Measurements from ENCODE around the gene SSH2. TPM values are rescaled to one million over a fixed set of nuclear protein-coding genes. Genes with fewer than 3 reads are reported as not detected.

SSH2 gene
- total RNA-seq, 1 experiment from 2014 or later, result 15.2 TPM

- in situ Hi-C loops (cut with HindIII; ENCODE audit: low pct_unique_long_range_greater_than_20kb, low sequenced_read_pairs), result no loop called here
- DNase-seq (ENCODE audit: low read depth, low spot score), result no peak
Observed at GRCh38 chr17:29645515-29646051, 284.4 kb downstream of the SSH2 start.

GRCh38 chr17:29643817-29644160 lies 286.2 kb downstream of the SSH2 start:
- in situ Hi-C loops (cut with HindIII; ENCODE audit: low pct_unique_long_range_greater_than_20kb, low sequenced_read_pairs), result no loop called here
- DNase-seq (ENCODE audit: low read depth, low spot score), result no peak

DNA sequence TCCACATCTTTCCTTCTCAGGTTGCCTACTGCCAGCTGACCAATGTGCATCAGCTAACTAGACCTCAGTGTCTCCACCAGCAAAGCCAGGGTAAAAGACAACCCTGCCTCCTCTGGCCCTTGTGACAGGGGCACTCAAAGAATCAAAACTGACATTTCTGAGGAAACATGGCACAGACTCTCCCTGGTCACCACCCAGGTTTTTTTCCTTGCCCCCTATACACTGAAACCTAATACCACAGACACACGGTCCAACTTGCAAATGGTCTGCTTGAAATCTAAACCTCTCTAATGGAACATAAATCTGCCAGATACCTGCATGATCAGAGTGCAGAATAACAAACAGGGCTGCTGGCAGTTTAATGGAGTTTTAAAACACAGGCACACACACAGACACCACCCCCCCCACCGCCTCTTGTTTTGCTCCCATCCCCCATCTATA lies 287.8 kb downstream of the SSH2 start:
- in situ Hi-C loops (cut with HindIII; ENCODE audit: low pct_unique_long_range_greater_than_20kb, low sequenced_read_pairs), result no loop called here
- DNase-seq (ENCODE audit: low read depth, low spot score), result no peak

GRCh38 chr17:29640981-29641642 lies 288.9 kb downstream of the SSH2 start:
- in situ Hi-C loops (cut with HindIII; ENCODE audit: low pct_unique_long_range_greater_than_20kb, low sequenced_read_pairs), result no loop called here
- no peak for DNase-seq (ENCODE audit: low read depth, low spot score)

GRCh38 chr17:29640413-29640812 lies 289.6 kb downstream of the SSH2 start:
- in situ Hi-C loops (cut with HindIII; ENCODE audit: low pct_unique_long_range_greater_than_20kb, low sequenced_read_pairs), result no loop called here
- no peak for DNase-seq (ENCODE audit: low read depth, low spot score)

- in situ Hi-C loops (cut with HindIII; ENCODE audit: low pct_unique_long_range_greater_than_20kb, low sequenced_read_pairs), result no loop called here
Observed at GRCh38 chr17:29633886-29634285, 296.1 kb downstream of the SSH2 start.

GRCh38 chr17:29630630-29631193 lies 299.3 kb downstream of the SSH2 start:
- no peak for DNase-seq (ENCODE audit: low read depth, low spot score)
- in situ Hi-C loops (cut with HindIII; ENCODE audit: low pct_unique_long_range_greater_than_20kb, low sequenced_read_pairs), result no loop called here

More at GRCh38 chr17:29633886-29634285, 296.1 kb downstream of the SSH2 start:
- peak; percentile 63 for DNase-seq (ENCODE audit: low read depth, low spot score)

DNA sequence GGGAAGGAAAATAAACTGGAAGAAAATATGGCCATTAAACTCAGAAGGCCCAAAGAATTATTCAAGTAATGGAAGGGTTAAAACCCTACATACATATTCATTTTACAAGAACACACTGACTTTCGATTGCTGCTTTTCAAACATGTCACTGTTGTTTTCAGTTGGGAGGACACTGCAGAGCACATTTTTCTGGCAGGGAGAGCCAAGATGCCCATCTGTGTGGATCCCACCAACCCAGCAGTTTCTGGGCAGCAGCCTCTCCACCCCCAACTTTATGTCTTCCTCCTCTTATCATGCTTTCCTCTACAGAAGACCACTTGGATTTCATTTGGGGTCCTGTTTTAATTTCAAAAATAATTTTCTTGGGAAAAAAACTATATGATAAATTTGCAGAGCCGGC lies 300.2 kb downstream of the SSH2 start:
- in situ Hi-C loops (cut with HindIII; ENCODE audit: low pct_unique_long_range_greater_than_20kb, low sequenced_read_pairs), result no loop called here
- no peak for DNase-seq (ENCODE audit: low read depth, low spot score)

DNA sequence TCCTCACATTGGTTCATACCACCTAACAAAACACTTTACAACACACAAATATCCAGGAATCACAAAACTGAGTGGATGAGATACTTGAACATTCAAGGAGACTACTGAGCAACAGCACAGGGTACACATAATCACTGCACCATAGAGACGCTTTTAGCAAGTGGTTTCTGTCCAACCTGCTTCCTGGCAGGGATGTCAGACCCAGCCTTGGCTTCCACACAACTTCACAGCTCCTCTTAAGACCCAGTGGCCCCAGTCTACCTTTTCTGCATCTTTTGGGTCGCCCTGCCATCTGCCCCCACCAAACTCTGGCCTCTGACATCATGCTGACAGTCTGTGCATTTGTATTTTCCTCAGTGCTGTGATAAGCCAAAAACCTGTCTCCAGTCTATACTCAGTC lies 301.4 kb downstream of the SSH2 start:
- in situ Hi-C loops (cut with HindIII; ENCODE audit: low pct_unique_long_range_greater_than_20kb, low sequenced_read_pairs), result no loop called here
- no peak for DNase-seq (ENCODE audit: low read depth, low spot score)

DNA sequence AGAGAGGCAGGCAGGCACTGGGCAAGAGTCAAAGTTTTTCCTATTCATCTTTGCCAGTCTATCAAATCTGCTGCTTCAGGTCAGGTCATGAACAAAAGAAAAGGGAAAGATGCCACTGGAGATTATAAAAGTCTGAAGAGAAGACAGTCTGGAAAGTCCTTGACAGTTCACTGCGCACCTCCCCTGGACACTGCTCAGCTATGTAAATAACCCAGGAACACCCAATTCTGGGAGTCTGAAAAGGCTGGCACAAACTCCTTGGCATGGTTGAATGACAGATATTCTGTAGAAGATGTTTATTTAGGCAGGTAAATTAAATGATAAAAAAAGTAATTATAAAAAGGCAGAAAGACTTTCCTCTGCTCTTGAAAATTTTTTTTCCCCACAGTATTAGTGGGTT lies 302.1 kb downstream of the SSH2 start:
- DNase-seq (ENCODE audit: low read depth, low spot score), result no peak
- in situ Hi-C loops (cut with HindIII; ENCODE audit: low pct_unique_long_range_greater_than_20kb, low sequenced_read_pairs), result no loop called here

DNA sequence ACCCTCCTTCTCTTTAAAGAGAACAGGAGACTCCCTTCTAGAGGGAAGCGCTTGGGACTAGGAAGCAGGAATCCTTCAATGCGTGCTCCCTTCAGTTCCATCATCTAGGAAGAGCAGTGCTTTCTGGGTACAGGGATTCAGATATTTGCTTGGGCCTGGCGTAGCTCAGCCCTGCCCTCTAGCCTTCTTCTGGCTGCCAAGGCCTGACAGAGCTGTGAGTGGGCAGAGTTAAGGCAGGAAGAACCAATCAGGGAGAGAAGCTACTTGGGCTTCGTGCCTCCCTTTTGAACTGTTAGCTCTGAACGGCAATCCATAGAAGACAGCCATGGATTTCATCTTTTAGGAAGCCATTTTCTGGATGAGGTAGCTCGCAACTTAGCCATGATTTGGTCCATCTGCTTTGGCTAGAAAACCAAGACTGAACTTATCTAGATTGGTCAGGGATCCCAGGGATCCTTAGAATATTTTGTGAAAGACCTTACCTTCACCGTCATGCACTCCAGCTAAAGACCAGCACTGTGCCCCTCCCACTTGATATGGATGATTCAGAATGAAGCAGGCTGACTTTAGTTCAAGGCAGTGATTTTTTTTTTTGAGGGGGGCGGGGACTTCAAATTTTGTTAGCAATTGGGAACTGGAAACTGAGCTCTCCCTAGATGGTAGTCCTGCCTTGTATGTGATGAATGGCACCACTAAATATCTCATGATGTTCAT lies 304.8 kb downstream of the SSH2 start:
- in situ Hi-C loops (cut with HindIII; ENCODE audit: low pct_unique_long_range_greater_than_20kb, low sequenced_read_pairs), result no loop called here
- peak; percentile 80 for DNase-seq (ENCODE audit: low read depth, low spot score)

DNA sequence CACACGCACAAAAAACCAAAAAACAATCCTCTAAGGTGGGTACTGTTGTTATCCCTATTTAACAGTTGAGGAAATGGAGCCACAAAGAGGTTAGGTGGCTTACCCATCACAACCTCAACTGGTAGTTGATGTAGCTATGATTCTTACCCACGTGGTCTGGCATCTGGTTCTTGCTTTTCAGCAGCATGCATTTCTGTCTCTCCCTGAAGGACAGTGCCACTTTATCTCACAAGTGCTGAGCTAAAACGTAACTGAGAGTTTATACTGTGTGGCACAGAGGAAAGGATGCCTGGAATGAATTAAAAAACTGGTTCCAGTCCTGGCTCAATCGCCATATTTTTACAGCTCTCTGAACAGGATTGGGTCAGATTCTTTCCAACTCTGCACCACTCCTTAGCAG lies 305.4 kb downstream of the SSH2 start:
- in situ Hi-C loops (cut with HindIII; ENCODE audit: low pct_unique_long_range_greater_than_20kb, low sequenced_read_pairs), result no loop called here

GRCh38 chr17:29623283-29623647 lies 306.8 kb downstream of the SSH2 start:
- in situ Hi-C loops (cut with HindIII; ENCODE audit: low pct_unique_long_range_greater_than_20kb, low sequenced_read_pairs), result no loop called here
- DNase-seq (ENCODE audit: low read depth, low spot score), result no peak

More for the DNA sequence above, 305.4 kb downstream of the SSH2 start:
- DNase-seq (ENCODE audit: low read depth, low spot score), result no peak

DNA sequence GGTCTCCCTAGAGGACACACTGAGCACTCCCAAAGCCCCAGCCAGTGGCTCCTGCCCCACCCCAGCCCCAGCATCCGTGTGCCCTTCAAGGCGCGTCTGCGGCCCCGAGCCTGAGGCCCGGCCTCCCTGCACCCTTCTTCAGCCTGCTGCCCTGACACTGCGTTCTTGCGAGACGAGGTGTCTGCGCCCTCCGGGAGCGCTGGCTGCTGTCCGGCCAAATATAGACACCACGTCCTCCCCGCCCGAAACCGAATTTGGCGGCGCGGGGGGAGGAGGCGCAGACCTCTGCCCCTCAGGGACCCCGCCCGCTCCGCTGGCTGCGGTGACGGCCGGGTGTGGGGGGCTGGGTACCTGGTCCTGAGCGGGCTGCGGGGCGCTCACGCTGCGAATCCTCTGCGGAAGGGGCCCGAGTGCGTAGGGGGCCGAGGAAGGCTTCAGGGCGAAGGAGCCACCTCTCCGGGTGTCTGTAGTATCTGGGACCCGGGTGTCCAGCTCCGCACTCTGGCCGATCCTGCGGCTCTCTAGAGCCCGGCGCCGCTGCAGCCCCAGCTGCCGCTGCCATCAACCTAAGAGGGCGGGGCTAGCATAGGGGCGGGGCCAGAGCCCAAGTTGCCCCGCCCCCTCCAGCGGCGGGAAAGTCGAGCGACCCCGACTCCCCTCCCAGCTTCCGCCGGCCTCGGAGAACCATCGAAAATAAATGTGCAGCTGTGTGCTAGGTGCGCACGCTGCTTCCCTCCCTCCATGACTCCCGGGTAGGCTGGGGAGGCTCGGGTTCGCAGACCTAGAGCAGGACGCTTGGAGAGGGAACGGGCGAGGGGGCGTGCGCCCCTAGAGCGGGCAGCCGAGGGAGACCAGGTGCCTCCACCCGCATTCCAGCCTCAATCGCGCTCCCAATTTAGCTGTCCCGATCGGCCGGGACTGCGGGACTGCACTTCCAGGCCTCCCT lies 307.4 kb downstream of the SSH2 start, which contains the start of gene CORO6:
TSS of gene CORO6 (minus strand) at position 576 of the 946 bp plus-strand sequence. CDS start 1,491 bp downstream, outside the sequence.
- in situ Hi-C loops (cut with HindIII; ENCODE audit: low pct_unique_long_range_greater_than_20kb, low sequenced_read_pairs), result no loop called here
- DNase-seq (ENCODE audit: low read depth, low spot score), result no peak

- in situ Hi-C loops (cut with HindIII; ENCODE audit: low pct_unique_long_range_greater_than_20kb, low sequenced_read_pairs), result no loop called here
Observed at GRCh38 chr17:29621751-29622194, 308.3 kb downstream of the SSH2 start.

DNA sequence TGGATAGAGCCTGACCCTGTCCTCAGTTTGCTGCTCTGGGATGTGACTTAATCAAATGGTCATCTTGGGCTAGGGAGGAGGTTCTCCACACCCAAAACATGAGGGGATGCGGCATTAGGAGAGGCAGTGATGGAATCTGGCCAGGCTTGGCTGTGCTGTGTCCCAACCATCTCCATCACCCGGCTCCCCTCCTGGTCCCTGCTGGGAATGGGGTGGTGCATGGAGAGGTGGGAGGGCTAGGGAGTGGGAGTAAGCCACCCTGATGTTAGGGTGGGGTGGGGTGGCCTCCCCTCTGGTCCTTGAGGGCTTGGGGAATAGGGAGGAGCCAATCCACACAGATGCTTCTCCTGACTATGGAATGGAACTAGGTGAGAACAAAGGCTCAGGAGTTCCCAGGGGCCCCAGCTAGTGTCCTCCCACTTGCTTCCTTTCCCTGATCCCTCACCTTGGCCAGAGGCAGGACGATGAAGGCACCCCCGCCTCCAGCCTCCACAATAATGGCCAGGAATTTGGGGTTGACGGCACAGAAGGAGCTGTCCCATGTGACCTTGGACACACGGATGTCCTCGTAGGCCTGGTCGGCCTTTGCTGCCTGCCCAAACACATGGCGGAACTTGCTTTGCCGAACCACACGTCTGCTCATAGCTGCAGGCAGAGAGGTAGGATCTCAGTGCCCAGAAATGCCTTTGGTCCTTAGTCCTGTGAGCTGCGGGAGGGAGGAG lies 309.1 kb downstream of the SSH2 start:
- DNase-seq (ENCODE audit: low read depth, low spot score), result no peak
- in situ Hi-C loops (cut with HindIII; ENCODE audit: low pct_unique_long_range_greater_than_20kb, low sequenced_read_pairs), result no loop called here

More at GRCh38 chr17:29621751-29622194, 308.3 kb downstream of the SSH2 start:
- no peak for DNase-seq (ENCODE audit: low read depth, low spot score)

DNA sequence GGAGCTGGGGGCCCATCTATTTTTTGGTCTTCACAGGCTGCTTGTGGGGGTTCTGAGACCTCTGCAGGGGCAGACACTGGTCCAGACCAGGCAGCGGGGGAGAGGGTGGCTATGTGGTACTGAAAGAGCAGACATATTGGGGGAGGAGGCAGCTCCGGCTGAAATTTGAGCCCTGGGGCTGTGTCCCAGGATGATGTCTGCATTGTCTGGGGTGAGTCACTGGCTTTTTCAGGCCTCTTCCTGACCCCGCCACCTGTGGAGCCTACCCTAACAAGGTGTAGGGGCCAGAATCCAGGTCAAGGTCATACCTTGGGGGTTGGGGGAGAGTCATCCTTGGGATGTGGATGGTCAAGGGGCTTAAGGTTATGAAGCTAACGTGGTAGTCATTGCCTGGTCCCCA lies 309.8 kb downstream of the SSH2 start:
- in situ Hi-C loops (cut with HindIII; ENCODE audit: low pct_unique_long_range_greater_than_20kb, low sequenced_read_pairs), result no loop called here
- no peak for DNase-seq (ENCODE audit: low read depth, low spot score)

Data from SK-MEL-5 (cell line).